AG04450 (cell line): ENCODE results near the gene CDH2. TPM values are rescaled to one million over a fixed set of nuclear protein-coding genes. Genes with fewer than 3 reads are reported as not detected.

Experiments
- CTCF ChIA-PET: fragments of 300-600, 350-600 bp; formaldehyde crosslinking; extraction: SDS; loops from one replicate; lab custom pipeline; 2022; ENCODE audit warnings: antibody characterized with exemption, inconsistent platforms; lab: Charles Lee
- POLR2A ChIA-PET: fragments of 350-600 bp; formaldehyde crosslinking; extraction: SDS; loops from one replicate; lab custom pipeline; 2021; ENCODE audit warnings: antibody characterized with exemption, inconsistent platforms; lab: Yijun Ruan, JAX
- DNase-seq: peaks from one replicate; pipeline ENCODE4 v3.0.0-alpha.2; 2011; ENCODE audit warnings: low read depth, low spot score
- H3K27ac ChIP-seq: one replicate; pipeline ENCODE4 v1.5.1; 2012; ENCODE audit warnings: low read depth, low read length, control low read depth
- H3K27me3 ChIP-seq: one replicate; pipeline ENCODE4 v1.6.0; 2012; ENCODE audit warnings: low read length; ENCODE audit not compliant: control insufficient read depth, insufficient read depth
- H3K4me3 ChIP-seq: 2 replicates; pipeline ENCODE4 v1.5.1; 2011; ENCODE audit warnings: mild to moderate bottlenecking, low read depth, low read length, control low read depth
- H3K9me3 ChIP-seq: 2 replicates; pipeline ENCODE4 v1.5.1; 2012; ENCODE audit warnings: low read length; ENCODE audit not compliant: control insufficient read depth, insufficient read depth
- CTCF ChIP-seq: IDR thresholded peaks from 2 replicates; pipeline ENCODE4 v1.5.1; 2011; ENCODE audit warnings: low read depth, low read length, control low read depth, inconsistent platforms
- polyA plus RNA-seq: library from polyadenylated mRNA; depleted of rRNA; stranded (reverse); fragments of >200 nt; gene quantifications from 2 replicates; pipeline ENCODE4 v1.2.3, GENCODE V29; 2011

The CDH2 gene
- polyA plus RNA-seq, 1 experiment, result 45.9 TPM

- CTCF ChIA-PET, result no interaction called here
- Histone ChIP-seq H3K4me3 (no peak overlapping the region), H3K27me3 (no peaks in the 10 kb centered on the region), H3K9me3 (no peaks in the 10 kb centered on the region), H3K27ac (no peak overlapping the region)
- POLR2A ChIA-PET, result no interaction called here
- no peak for TF ChIP-seq CTCF
- DNase-seq, result no peak
Measured at GRCh38 chr18:28125051-28125450, 51.9 kb downstream of the CDH2 start.

- H3K9me3 ChIP-seq, result no peaks in the 10 kb centered on the region
- no peak overlapping the region for H3K4me3 ChIP-seq
- no peaks in the 10 kb centered on the region for H3K27me3 ChIP-seq
- CTCF ChIA-PET, result no interaction called here
- no peak overlapping the region for H3K27ac ChIP-seq
- no peak for TF ChIP-seq CTCF
- no peak for DNase-seq
- POLR2A ChIA-PET, result no interaction called here
Measured at GRCh38 chr18:28124131-28125029, 52.5 kb downstream of the CDH2 start.

GRCh38 chr18:28123401-28124030, 53.4 kb downstream of the CDH2 start:
- H3K9me3 ChIP-seq, result no peaks in the 10 kb centered on the region
- no peak for DNase-seq
- TF ChIP-seq CTCF, result no peak
- no peaks in the 10 kb centered on the region for H3K27me3 ChIP-seq
- H3K4me3 ChIP-seq, result no peak overlapping the region
- POLR2A ChIA-PET, result no interaction called here
- H3K27ac ChIP-seq, result no peak overlapping the region
- CTCF ChIA-PET, result no interaction called here

- no peak for DNase-seq
- POLR2A ChIA-PET, result no interaction called here
- H3K9me3 ChIP-seq, result no peaks in the 10 kb centered on the region
- H3K27ac ChIP-seq, result no peak overlapping the region
- no peak overlapping the region for H3K4me3 ChIP-seq
- CTCF ChIA-PET, result no interaction called here
- TF ChIP-seq CTCF, result no peak
- no peaks in the 10 kb centered on the region for H3K27me3 ChIP-seq
Measured at GRCh38 chr18:28120828-28121515, 56.0 kb downstream of the CDH2 start.
